Activated CD8-positive, alpha-beta T cell treated with anti-CD3 and anti-CD28 coated beads for 36 hours (primary cell): ENCODE data around the gene CENPA. TPM values are rescaled to one million over a fixed set of nuclear protein-coding genes. Genes with fewer than 3 reads are reported as not detected.

ENCODE experiments used
- ATAC-seq: fragments of 200-7000 bp; cut with Tn5 transposase; one replicate; pipeline ENCODE4 v1.10.0; 2021; ENCODE audit warnings: mild to moderate bottlenecking, moderate library complexity
- CTCF ChIA-PET: fragments of 350-600 bp; sonication (Branson Sonifier 250); formaldehyde crosslinking; loops from one replicate; lab custom pipeline; 2021; ENCODE audit warnings: antibody characterized with exemption; lab: Charles Lee
- POLR2A ChIA-PET: fragments of 350-600 bp; sonication (Branson Sonifier 250); formaldehyde crosslinking; loops from one replicate; lab custom pipeline; 2021; ENCODE audit warnings: antibody characterized with exemption; lab: Charles Lee
- DNase-seq: peaks from one replicate; pipeline ENCODE4 v3.0.0-alpha.2; 2020
- H3K27ac Mint-ChIP-seq: one replicate; pipeline ENCODE4 v1.8.0; 2021; ENCODE audit warnings: mild to moderate bottlenecking, mixed read lengths
- H3K27me3 Mint-ChIP-seq: one replicate; pipeline ENCODE4 v1.8.0; 2021; ENCODE audit warnings: mixed read lengths
- H3K36me3 Mint-ChIP-seq: one replicate; pipeline ENCODE4 v1.8.0; 2021; ENCODE audit warnings: low read depth, mixed read lengths
- H3K4me1 Mint-ChIP-seq: one replicate; pipeline ENCODE4 v1.8.0; 2021; ENCODE audit warnings: low read depth, mixed read lengths
- H3K4me3 Mint-ChIP-seq: one replicate; pipeline ENCODE4 v1.8.0; 2021; ENCODE audit warnings: mild to moderate bottlenecking, moderate library complexity, mixed read lengths
- H3K9me3 Mint-ChIP-seq: one replicate; pipeline ENCODE4 v1.8.0; 2021; ENCODE audit warnings: mixed read lengths
- CTCF ChIP-seq: fragments of 200-600 bp; IDR thresholded peaks from one replicate; pipeline ENCODE4 v1.8.0; 2022; ENCODE audit warnings: antibody characterized with exemption, mild to moderate bottlenecking
- intact Hi-C: fragments of 100-400 bp; cut with micrococcal nuclease; formaldehyde crosslinking; loops from one replicate; pipeline ENCODE4 v1.10.0; 2022
- total RNA-seq, 2 experiments: library from RNA; stranded (reverse); gene quantifications; one replicate each; pipeline ENCODE4 v1.2.3, GENCODE V29; 2021

The CENPA gene
- total RNA-seq, 2 experiments from 2014 or later: 32.5 to 33.6 TPM

GRCh38 chr2:26754972-26755670, 30.7 kb upstream of the CENPA start:
- no peaks in the 10 kb centered on the region for H3K27me3 Mint-ChIP-seq
- no peaks in the 10 kb centered on the region for H3K9me3 Mint-ChIP-seq
- no peak overlapping the region for H3K4me3 Mint-ChIP-seq
- DNase-seq: no peak
- no peak overlapping the region for H3K27ac Mint-ChIP-seq
- peaks cover 9% of the 10 kb centered on the region for H3K4me1 Mint-ChIP-seq
- CTCF ChIA-PET: interaction anchor here (1.0 to 4.2 kb wide), 3 partner anchors 10 to 150 kb away, joined by 3 to 22 read pairs (median 3); no protein-coding TSS in a partner anchor
- ATAC-seq: no peak
- POLR2A ChIA-PET: no interaction called here
- no peaks in the 10 kb centered on the region for H3K36me3 Mint-ChIP-seq
- no peak for TF ChIP-seq CTCF
- intact Hi-C loops: no loop called here

- no peaks in the 10 kb centered on the region for H3K36me3 Mint-ChIP-seq
- no peaks in the 10 kb centered on the region for H3K27me3 Mint-ChIP-seq
- intact Hi-C loops: no loop called here
- CTCF ChIA-PET: interaction anchor here (4.2 kb wide), 1 partner anchor 11 kb away, joined by 22 read pairs; no protein-coding TSS in a partner anchor
- POLR2A ChIA-PET: no interaction called here
- H3K9me3 Mint-ChIP-seq: no peaks in the 10 kb centered on the region
- TF ChIP-seq CTCF: no peak
- DNase-seq (no peak), ATAC-seq (no peak)
- peaks cover 9% of the 10 kb centered on the region for H3K4me1 Mint-ChIP-seq
- H3K27ac Mint-ChIP-seq: no peak overlapping the region
- no peak overlapping the region for H3K4me3 Mint-ChIP-seq
Observed at GRCh38 chr2:26756337-26756736, 29.5 kb upstream of the CENPA start.

GRCh38 chr2:26757873-26758789, 27.7 kb upstream of the CENPA start:
- H3K27ac Mint-ChIP-seq: peak overlapping the region; percentile 8
- DNase-seq (peak; percentile 57), ATAC-seq (peak; percentile 61)
- no peak overlapping the region for H3K4me3 Mint-ChIP-seq
- H3K27me3 Mint-ChIP-seq: no peaks in the 10 kb centered on the region
- no peaks in the 10 kb centered on the region for H3K36me3 Mint-ChIP-seq
- H3K4me1 Mint-ChIP-seq: peaks cover 9% of the 10 kb centered on the region
- CTCF ChIA-PET: interaction anchor here (0.9 to 1.1 kb wide), 2 partner anchors 13 to 152 kb away, joined by 4 read pairs; no protein-coding TSS in a partner anchor
- POLR2A ChIA-PET: no interaction called here
- no peaks in the 10 kb centered on the region for H3K9me3 Mint-ChIP-seq
- TF ChIP-seq CTCF: no peak
- intact Hi-C loops: no loop called here

- no peaks in the 10 kb centered on the region for H3K9me3 Mint-ChIP-seq
- CTCF ChIA-PET: no interaction called here
- H3K4me1 Mint-ChIP-seq: peaks cover 11% of the 10 kb centered on the region
- TF ChIP-seq CTCF: no peak
- no peak overlapping the region for H3K4me3 Mint-ChIP-seq
- H3K36me3 Mint-ChIP-seq: no peaks in the 10 kb centered on the region
- no peak for DNase-seq
- POLR2A ChIA-PET: no interaction called here
- intact Hi-C loops: no loop called here
- no peak for ATAC-seq
- peak overlapping the region; percentile 8 for H3K27ac Mint-ChIP-seq
- H3K27me3 Mint-ChIP-seq: no peaks in the 10 kb centered on the region
Observed at GRCh38 chr2:26758790-26759321, 27.0 kb upstream of the CENPA start.
